Muscle layer of colon (tissue), 2 donors: ENCODE results near the gene HRH3.

Experiments
- H3K27ac ChIP-seq: one replicate; pipeline ENCODE4 v1.7.0; 2013; ENCODE audit warnings: low read depth, mild to moderate bottlenecking, low read length, moderate library complexity
- H3K27me3 ChIP-seq, 2 donors: one replicate each; pipeline ENCODE4 v1.7.0; 2013; ENCODE audit warnings: low read length in 2 of 2, mild to moderate bottlenecking in 2 of 2; ENCODE audit not compliant: insufficient read depth in 2 of 2, control insufficient read depth in 1 of 2
- H3K36me3 ChIP-seq: one replicate; pipeline ENCODE4 v1.7.0; 2013; ENCODE audit warnings: mild to moderate bottlenecking, low read length; ENCODE audit not compliant: insufficient read depth
- H3K4me1 ChIP-seq: one replicate; pipeline ENCODE4 v1.7.0; 2013; ENCODE audit warnings: mild to moderate bottlenecking, low read length; ENCODE audit not compliant: insufficient read depth
- H3K4me3 ChIP-seq, 2 donors: one replicate each; pipeline ENCODE4 v1.7.0; 2013; ENCODE audit warnings: low read length in 2 of 2, low read depth in 1 of 2, mild to moderate bottlenecking in 1 of 2, moderate library complexity in 1 of 2
- H3K9ac ChIP-seq: one replicate; pipeline ENCODE4 v1.7.0; 2013; ENCODE audit warnings: low read length
- H3K9me3 ChIP-seq: one replicate; pipeline ENCODE4 v1.7.0; 2013; ENCODE audit warnings: mild to moderate bottlenecking, low read length
- donor health status: abdominal sarcoma.
- donor health status: Adenocarcinoma of cecum.

Gene HRH3

DNA sequence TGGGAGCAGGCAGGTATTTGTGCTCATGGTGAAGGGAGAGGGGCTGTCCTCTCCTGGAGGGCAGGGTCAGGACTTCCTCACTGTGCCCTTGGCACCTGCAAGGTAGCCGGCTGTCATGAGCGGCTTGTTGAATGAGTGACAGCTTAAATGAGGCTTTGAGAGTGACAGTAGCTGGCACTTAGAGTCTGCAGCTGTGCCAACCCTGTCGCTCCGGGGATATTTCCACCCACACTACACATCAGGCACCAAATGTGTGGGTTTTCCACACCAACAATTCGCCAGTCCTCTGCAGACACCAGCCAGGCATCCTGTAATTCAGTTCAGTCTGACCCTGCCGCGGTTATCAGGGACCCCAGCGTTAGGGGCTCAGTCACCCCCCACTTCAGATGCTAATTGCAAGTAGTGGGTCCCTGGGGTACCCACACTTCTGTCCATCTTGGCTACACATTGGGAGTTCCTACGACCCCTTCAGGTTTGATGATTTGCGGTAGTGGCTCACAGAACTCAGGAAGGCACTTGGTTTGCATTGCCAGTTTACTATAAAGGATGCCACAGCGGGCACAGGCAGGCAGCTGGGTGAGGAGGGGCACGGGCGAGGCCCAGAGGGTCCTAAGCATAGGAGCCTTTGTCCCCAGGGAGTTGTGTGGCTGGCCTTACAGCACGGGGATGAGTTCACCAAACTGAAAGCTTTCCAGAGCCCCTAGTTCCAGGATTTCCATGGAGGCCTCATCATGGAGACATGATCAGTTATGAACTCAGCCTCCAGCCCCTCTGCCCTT lies 28.1 kb downstream of the HRH3 start:
- Histone ChIP-seq H3K4me3 (no peak overlapping the region), H3K27me3 (no peaks in the 10 kb centered on the region), H3K9me3 (no peaks in the 10 kb centered on the region), H3K27ac (no peak overlapping the region), H3K9ac (no peak overlapping the region), H3K4me1 (no peaks in the 10 kb centered on the region), H3K36me3 (peaks cover 15% of the 10 kb centered on the region)

DNA sequence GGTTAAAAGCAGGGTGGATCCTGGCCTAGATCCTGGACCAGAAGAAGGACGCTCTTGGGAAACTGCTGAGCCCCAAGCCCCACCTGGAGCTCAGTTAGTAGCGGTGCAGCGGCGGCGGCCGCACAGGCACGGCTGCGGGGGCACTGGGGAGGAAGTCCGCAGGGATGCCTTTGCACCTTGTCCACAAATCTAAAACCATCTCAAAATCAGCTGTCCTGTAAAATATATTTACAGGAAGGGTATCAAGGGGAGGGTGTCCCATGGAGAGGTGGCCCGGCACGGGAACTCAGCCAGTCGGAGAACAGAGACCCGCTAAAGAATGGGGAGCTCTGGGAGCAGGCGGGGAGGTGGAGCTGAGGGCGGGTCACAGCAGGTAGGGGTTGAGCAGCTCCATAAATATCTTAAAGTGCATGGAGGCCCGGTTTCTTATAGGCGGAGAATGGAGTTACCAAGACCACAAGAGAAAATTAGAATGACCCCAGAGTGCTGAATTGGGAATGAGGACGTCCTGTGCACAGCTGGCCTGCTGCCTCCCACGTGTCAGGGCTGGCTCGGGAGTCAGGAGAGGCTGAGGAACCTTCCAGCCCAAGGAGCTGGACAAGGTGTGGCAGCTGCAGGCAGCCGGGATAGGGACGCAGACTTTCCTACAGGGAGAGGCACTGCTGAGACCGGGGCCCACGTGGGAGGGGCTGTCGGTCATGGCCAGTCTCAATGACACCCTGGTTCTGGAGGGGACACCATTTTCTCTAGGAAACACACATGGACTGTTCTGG lies 29.3 kb downstream of the HRH3 start:
- H3K27ac ChIP-seq, result no peak overlapping the region
- H3K27me3 ChIP-seq, result no peaks in the 10 kb centered on the region
- no peaks in the 10 kb centered on the region for H3K9me3 ChIP-seq
- peaks cover 15% of the 10 kb centered on the region for H3K36me3 ChIP-seq
- H3K4me1 ChIP-seq, result no peaks in the 10 kb centered on the region
- H3K4me3 ChIP-seq, result no peak overlapping the region
- no peak overlapping the region for H3K9ac ChIP-seq

DNA sequence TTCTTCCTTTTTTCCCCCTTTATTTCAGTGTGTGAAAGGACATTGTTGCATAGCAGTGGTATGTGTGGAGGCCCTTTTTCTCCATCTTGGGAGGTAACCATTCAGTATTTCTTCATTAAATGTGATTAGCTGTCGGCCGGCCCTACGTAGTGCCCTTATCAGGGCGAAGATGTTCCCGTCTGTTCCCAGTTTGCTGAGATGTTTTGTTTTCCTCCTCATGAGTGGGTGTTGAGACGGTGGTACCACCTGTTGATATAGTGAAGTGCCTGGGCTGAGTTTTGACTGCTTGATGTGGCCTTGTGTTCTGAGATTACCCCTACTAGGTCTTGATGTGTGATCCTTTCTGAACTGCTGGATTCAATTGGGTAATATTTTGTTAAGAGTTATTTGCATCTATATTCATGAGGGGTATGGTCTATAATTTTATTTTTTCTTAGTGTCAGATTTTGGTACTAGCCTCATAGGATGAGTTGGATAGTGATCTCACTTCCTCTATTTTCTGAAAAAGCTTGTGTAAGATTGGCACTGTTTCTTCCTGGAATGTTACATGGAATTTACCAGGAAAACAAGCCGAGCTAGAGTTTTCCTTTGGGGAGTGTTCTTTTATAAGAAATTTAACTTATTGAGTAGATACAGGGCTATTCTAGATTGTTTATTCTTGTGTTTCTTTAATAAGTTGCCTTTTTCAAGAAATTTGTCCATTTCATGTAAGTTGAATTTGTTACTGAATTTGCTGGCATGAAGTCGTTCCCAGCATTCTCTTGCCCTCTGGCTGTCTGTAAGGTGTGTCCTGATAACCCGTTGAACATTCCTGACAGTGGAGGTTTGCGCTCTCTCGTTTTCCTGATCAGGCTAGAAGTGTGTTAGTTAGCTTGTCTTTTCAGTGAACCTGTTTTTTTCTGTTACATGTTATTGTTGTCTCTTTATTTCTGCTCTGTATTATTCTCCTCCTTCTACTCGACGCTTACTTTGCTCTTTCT lies 32.9 kb downstream of the HRH3 start:
- Histone ChIP-seq H3K36me3 (peaks cover 15% of the 10 kb centered on the region), H3K27me3 (no peaks in the 10 kb centered on the region), H3K9ac (no peak overlapping the region), H3K4me1 (peaks cover 16% of the 10 kb centered on the region), H3K9me3 (no peaks in the 10 kb centered on the region), H3K4me3 (no peak overlapping the region), H3K27ac (no peak overlapping the region)

DNA sequence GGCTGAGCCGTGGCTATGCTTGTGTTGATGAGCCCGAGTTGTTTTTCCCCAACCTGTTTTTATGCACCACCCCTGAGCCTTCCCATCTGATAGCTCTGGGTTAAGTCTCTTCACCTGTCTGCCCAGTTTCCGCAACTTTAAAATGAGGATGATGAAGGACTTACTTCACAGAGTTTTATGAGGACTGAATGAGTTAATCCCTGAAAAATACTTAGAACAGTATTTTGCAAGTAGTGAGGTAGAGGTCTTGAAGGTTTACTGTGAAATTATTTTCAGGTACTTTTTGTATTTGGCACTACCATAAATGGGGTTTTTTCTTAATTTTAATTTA lies 34.0 kb downstream of the HRH3 start:
- no peaks in the 10 kb centered on the region for H3K27me3 ChIP-seq
- H3K36me3 ChIP-seq, result peaks cover 14% of the 10 kb centered on the region
- no peak overlapping the region for H3K4me3 ChIP-seq
- peaks cover 19% of the 10 kb centered on the region for H3K4me1 ChIP-seq
- no peak overlapping the region for H3K27ac ChIP-seq
- no peak overlapping the region for H3K9ac ChIP-seq
- no peaks in the 10 kb centered on the region for H3K9me3 ChIP-seq

DNA sequence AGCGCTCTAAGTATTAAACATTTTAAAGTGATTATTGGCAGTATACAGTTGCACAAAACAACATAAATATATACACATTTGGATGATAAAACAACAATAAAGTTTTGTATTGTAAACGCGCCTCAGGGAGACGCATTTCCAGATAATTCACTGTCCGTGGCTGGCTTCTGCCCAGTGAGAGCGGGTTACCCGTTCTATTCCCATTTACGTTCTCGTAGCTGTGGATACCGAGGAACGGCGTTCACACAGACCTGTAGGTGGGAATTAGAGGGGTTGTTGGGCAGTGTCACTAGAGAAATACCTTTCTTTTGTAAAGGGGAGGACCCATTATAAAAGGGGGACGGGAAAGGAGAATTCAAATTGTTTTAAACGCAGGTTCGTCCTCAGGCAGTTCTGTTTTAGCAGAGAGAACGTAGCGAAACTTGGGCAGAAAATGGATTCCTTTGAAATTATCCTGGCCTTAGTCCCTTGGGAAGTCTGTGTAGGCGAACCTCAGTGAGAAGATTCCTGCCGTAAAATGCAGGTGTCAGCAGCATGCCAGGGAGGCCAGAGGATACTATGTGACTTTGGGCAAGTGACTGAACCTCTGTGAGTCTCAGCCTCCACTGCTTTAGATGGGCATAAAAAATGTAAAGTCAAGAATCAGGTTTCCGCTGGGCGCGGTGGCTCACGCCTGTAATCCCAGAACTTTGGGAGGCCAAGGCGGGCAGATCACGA lies 36.5 kb downstream of the HRH3 start:
- Histone ChIP-seq H3K4me1 (peaks cover 19% of the 10 kb centered on the region), H3K4me3 (peak overlapping the region; percentile 74 to 100), H3K9ac (peak overlapping the region; percentile 62), H3K27ac (peak overlapping the region; percentile 95), H3K27me3 (no peaks in the 10 kb centered on the region), H3K9me3 (no peaks in the 10 kb centered on the region), H3K36me3 (no peaks in the 10 kb centered on the region)

DNA sequence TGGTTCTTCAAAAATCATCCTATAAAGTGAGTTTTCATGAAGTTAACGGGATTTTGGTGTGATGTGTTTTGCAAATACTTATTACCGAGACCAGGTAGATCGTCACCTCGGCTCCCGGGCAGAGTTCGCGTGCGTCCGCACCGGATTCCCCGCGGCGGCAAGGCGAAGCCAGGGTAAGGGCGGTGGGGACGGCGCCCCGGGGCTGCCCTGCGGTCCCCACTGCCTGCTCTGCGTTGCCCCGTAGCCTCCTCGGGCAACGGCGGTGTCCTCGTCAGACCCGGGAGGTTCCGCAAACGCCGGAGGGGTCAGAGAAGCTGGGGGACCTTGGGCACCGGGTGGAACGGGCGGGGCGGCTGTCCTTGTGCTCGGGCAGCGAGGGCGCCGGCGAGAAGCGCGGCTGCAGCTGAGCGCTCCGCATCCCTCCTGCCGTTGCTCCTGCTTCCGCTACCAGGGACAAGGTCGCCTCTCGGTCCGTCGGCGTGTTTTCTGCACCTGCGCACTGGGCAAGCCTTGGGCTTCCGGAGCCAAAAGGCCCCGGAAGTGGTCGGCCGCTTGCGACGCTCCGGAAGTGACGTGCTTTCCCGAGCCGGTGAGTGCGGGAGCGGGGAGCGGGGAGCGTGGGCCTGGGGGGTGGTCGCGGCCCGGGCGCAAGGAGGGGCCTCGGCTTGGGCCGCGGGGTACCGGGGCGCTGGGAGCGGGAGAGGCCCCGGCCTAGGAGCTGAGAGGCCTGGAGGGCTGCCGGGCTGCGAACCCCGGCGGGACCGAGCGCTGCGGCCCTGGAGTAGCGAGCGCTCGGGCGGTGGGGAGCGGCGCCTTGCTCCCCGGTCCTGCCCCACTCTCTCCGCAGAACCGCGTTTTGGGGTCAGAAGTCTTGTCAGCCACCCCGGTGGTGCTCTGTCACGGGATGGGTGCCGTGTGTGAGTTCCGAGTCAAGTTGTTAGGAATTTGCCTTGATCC lies 37.3 kb downstream of the HRH3 start, which contains the start of gene MTG2:
TSS of gene MTG2 (plus strand) at position 560 of the 957 bp plus-strand sequence. CDS start 10,393 bp downstream, outside the sequence.
- Histone ChIP-seq H3K4me1 (peaks cover 19% of the 10 kb centered on the region), H3K9ac (peak within 1 kb of the TSS; percentile 66), H3K9me3 (no peaks in the 10 kb centered on the region), H3K36me3 (no peaks in the 10 kb centered on the region), H3K27me3 (no peaks in the 10 kb centered on the region), H3K27ac (peak within 1 kb of the TSS; percentile 95), H3K4me3 (peak within 1 kb of the TSS; percentile 74 to 100)

DNA sequence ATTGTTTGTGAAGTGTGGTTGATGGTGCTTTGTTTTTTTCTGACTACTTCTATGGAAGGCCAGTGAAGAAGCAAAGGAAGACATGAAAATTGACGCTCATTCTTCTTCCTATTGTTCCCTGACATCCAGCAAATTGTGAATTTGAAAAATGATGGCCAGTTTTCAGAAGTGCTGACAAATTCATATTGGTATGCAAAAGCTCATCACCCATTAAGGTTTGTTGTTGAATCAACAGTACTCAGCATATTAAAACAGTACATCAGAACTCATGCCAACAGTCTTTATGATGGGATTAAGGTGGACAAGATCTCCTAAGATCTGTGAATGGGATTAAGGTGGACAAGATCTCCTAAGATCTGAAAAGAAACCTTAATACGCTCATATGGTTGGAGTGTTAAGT lies 38.3 kb downstream of the HRH3 start:
- no peaks in the 10 kb centered on the region for H3K9me3 ChIP-seq
- H3K27ac ChIP-seq, result no peak overlapping the region
- peaks cover 19% of the 10 kb centered on the region for H3K4me1 ChIP-seq
- peak overlapping the region in 1 of 2 donors; percentile 74 for H3K4me3 ChIP-seq
- H3K9ac ChIP-seq, result no peak overlapping the region
- H3K27me3 ChIP-seq, result no peaks in the 10 kb centered on the region
- H3K36me3 ChIP-seq, result no peaks in the 10 kb centered on the region

DNA sequence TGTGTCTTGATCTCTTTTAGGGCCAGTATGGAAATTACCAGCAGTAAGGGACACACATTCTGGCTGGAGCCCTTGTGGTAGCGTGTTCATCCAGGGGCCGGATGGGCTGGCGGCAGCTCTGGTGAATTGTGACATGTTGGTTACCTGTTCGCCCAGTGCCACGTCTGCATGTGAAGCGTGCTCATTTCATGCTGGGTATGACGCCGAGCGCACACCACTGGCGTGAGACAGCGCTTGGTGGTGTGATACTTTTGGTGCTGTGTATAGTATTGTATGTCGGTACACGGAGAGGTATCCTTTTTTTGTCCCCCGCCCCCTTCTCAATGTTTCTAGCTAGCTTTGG lies 40.9 kb downstream of the HRH3 start:
- H3K27me3 ChIP-seq, result no peaks in the 10 kb centered on the region
- peaks cover 13% of the 10 kb centered on the region for H3K4me1 ChIP-seq
- H3K9ac ChIP-seq, result no peak overlapping the region
- no peak overlapping the region for H3K4me3 ChIP-seq
- peaks cover 6% of the 10 kb centered on the region for H3K36me3 ChIP-seq
- H3K9me3 ChIP-seq, result no peaks in the 10 kb centered on the region
- no peak overlapping the region for H3K27ac ChIP-seq

DNA sequence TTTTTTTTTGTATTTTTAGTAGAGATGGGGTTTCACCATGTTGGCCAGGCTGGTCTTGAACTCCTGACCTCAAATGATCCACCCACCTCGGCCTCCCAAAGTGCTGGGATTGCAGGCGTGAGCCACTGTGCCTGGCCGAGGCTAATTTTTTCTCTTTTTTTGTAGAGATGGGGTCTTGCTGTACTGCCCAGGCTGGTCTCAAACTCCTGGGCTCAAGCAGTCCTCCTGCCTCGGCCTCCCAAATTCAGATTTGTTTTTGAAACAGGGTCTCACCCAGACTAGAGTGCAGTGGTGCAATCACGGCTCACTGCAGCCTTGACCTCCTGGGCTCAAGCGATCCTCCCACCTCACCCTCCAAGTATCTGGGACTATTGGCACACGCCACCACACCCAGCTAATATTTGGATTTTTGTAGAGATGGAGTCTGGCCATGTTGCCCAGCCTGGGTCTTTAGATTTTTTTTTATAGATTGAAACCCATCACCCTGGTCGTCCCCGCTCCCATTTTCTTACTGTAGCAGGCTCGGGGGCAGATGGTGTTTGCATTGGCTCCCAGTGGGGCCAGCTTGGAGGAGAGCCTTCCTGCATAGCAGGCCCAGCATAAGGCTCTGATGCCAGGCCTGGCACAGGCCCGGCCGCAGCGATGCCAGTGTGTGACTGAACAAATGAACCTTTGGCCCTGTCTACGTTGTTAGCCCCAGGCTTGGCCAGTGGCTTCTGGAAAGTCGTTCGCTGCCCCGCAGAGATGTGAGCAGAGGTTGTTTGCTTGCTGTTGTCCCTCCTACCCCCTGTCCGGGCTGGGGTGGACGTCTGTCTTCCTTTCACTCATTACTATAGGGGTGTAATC lies 41.5 kb downstream of the HRH3 start:
- H3K4me1 ChIP-seq, result peaks cover 7% of the 10 kb centered on the region
- H3K27ac ChIP-seq, result no peak overlapping the region
- H3K36me3 ChIP-seq, result peaks cover 6% of the 10 kb centered on the region
- no peak overlapping the region for H3K4me3 ChIP-seq
- no peaks in the 10 kb centered on the region for H3K9me3 ChIP-seq
- H3K27me3 ChIP-seq, result no peaks in the 10 kb centered on the region
- no peak overlapping the region for H3K9ac ChIP-seq
